Stimulated activated memory B cell treated with anti-CD40 and anti-IgM and Interleukin-4, amounts not matched to agents 10 μg/mL and 1 μg/mL and 100 μg/mL, for 72 hours (primary cell): ENCODE measurements around the gene NFATC1.

Experiments used
- ATAC-seq: fragments of 150-1000 bp; cut with Tn5 transposase; 2 replicates; pipeline ENCODE4 v1.10.0; 2021
- H3K27ac Mint-ChIP-seq: one replicate; pipeline ENCODE4 v1.8.0; 2022; ENCODE audit warnings: mild to moderate bottlenecking, mixed read lengths
- H3K27me3 Mint-ChIP-seq: one replicate; pipeline ENCODE4 v1.8.0; 2022; ENCODE audit warnings: mixed read lengths
- H3K36me3 Mint-ChIP-seq: one replicate; pipeline ENCODE4 v1.8.0; 2022; ENCODE audit warnings: mixed read lengths
- H3K4me1 Mint-ChIP-seq: one replicate; pipeline ENCODE4 v1.8.0; 2022; ENCODE audit warnings: mixed read lengths
- H3K4me3 Mint-ChIP-seq: one replicate; pipeline ENCODE4 v1.8.0; 2022; ENCODE audit warnings: mild to moderate bottlenecking, moderate library complexity, mixed read lengths
- H3K9me3 Mint-ChIP-seq: one replicate; pipeline ENCODE4 v1.8.0; 2022; ENCODE audit warnings: mixed read lengths

Gene NFATC1

DNA sequence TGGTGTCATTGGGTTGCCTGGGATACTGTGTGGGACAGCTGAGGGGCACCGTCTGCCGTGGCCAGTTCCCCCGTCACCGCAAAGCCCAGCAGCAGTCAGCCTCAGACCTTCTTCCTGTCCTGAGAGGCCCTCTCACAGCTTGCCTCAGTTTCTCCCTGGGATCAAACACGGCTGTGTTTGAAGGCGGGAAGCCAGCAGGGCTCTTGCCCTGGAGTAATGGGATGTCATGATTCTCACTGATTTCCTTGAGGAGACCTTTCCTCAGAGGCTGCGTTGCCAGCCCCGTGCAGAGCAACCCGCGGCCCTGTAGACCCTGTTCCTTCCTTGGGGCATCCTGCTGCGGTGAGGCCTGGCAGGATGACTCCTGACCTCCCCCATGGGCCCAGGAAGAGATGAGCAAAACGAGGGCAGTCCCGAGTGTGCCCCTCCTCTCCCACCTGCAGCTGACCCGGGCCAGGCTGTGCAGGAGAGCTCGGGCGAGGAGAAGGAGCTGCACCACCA is 13.9 kb upstream of the NFATC1 start:
- ATAC-seq: no peak
- no peaks in the 10 kb centered on the region for H3K27me3 Mint-ChIP-seq
- H3K4me3 Mint-ChIP-seq: no peak overlapping the region
- no peak overlapping the region for H3K27ac Mint-ChIP-seq
- peaks cover 29% of the 10 kb centered on the region for H3K4me1 Mint-ChIP-seq
- peaks cover 21% of the 10 kb centered on the region for H3K36me3 Mint-ChIP-seq
- H3K9me3 Mint-ChIP-seq: no peaks in the 10 kb centered on the region

DNA sequence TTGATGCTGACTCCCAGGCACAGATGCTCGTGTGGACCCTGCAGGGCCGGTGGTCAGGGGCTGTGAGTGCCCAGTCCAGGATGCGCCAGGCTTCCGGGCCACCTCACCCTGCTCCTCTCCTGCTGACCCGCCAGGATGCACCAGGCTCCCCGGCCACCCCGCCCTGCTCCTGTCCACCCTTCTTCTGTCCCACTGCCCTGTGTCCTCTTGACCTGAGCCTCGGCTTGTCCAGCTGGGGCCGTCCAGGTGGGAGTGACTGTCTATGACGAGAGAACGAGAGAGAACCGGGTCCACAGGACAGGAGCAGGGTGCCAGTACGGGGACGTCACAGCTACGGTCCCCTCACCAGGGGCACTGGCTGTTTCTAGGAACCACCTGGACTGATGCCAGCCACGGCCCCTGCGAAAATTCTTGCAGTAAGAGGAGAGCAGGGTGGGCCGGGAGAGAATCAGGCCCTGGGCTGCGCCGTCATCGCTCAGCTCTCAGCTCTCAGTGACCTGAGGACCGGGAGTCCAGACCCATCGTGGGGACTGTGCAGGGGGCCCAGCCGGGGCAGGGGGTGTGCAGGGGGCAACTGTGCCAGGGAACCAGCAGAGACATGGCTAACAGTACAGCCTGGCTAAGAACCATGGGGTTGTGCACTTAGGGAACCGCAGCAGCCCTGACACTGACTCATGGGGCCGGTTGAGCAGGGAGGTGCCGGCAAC is 12.9 kb upstream of the NFATC1 start:
- Mint-ChIP-seq H3K27ac (no peak overlapping the region), H3K4me1 (peaks cover 37% of the 10 kb centered on the region), H3K4me3 (no peak overlapping the region), H3K27me3 (no peaks in the 10 kb centered on the region), H3K36me3 (peaks cover 11% of the 10 kb centered on the region), H3K9me3 (no peaks in the 10 kb centered on the region)
- no peak for ATAC-seq

DNA sequence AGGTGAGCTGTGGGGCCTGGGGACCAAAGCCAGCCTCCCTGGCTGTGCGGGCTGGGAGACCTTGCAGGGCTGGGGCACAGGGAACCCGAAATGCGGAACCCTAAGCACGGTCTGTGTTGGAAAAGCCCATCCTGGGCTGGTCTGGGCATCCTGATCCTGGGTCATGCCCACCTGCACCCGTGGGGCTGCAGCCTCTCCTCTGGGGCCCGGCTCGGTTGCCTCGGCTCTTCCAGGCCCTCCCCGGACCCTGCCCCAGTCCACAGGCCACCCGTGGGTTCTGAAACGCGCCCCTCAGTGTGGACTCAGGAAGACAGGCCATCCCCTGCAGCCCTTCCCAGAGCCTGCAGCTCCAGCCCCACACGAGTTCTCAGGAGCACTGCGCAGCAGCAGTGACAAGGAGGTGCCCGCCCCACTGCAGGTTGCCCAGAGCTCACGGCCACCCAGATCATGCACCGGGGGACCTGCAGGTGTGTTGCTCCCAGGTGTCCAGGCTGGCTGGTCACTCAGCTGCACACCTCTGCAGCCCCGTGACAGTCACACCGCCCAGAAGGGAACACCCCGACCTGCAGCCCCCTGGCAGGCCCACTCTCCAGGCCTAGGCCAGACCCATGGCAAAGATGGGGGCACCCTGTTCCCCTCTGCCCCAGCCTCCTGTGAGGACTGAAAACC is 12.2 kb upstream of the NFATC1 start:
- Mint-ChIP-seq H3K27me3 (no peaks in the 10 kb centered on the region), H3K4me1 (peaks cover 38% of the 10 kb centered on the region), H3K9me3 (no peaks in the 10 kb centered on the region), H3K4me3 (no peak overlapping the region), H3K36me3 (peaks cover 6% of the 10 kb centered on the region), H3K27ac (peak overlapping the region; percentile 23)
- ATAC-seq: no peak

DNA sequence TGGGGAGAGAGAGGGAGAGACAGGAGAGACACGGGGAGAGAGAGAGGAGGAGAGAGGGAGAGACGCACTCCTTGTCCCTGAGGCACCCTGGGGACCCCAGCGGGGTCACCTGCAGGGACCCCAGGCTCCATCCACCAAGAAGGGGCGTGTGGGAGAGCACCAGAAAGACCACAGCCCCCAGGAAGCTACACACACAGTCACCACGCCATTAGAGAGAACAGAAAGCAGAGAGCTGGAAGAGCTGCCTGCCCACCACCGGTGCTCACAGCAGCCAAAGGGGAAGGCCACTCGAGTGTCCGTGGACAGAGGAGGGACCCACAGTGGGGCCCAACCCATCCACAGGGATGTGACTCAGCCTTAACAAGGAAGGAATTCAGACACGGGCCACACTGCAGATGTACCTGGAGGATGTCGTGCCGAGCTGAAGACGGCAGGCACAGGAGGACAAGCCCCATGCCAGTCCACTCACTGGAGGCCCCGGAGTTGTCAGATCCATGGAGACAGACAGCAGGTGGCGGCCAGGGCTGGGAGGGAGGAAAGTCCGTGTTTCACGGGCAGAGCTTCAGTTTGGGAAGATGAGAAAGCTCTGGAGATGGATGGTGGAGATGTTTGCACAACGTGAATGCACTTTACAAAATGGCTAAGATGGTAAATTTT is 11.5 kb upstream of the NFATC1 start:
- H3K9me3 Mint-ChIP-seq: no peaks in the 10 kb centered on the region
- H3K27me3 Mint-ChIP-seq: no peaks in the 10 kb centered on the region
- peaks cover 31% of the 10 kb centered on the region for H3K4me1 Mint-ChIP-seq
- ATAC-seq: no peak
- H3K36me3 Mint-ChIP-seq: no peaks in the 10 kb centered on the region
- no peak overlapping the region for H3K4me3 Mint-ChIP-seq
- peak overlapping the region; percentile 23 for H3K27ac Mint-ChIP-seq

DNA sequence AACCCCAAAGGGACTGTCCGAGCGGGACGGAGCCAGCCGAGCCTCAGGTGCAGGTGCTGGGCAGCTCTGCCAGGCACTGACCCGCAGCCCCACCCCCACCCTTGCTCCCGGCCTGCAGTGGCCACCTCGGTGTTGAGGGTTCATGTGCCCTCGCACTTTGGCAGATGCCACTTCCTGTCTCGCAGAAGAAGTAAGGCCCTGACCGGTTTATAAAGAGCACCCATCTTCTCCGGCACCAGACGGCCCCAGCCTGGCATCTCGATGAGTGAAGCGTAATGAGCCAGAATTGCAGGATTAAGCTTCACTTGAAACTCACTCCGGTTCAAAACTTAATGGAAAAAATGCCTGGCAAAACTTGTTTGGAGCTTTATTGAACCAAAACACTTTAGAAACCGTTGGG is 10.9 kb upstream of the NFATC1 start:
- Mint-ChIP-seq H3K27me3 (no peaks in the 10 kb centered on the region), H3K4me3 (no peak overlapping the region), H3K36me3 (no peaks in the 10 kb centered on the region), H3K9me3 (no peaks in the 10 kb centered on the region), H3K27ac (no peak overlapping the region), H3K4me1 (peaks cover 28% of the 10 kb centered on the region)
- ATAC-seq: no peak

DNA sequence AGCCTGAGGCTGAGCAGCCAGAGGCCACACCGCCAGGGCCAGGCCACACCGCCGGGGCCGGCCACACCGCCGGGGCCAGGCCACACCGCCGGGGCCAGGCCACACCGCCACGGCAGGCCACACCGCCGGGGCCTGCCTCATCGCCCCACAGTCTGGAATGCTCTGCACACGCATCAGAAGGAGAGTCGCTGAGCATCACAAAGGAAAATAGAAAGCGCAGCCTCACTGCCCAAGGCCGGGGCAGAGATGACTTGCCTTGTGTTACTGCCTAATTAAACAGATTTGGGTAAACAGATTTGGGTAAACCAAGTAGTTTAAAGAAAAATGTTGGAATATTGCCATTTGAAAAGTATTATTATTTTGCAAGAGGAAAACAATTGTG is 10.4 kb upstream of the NFATC1 start:
- no peak for ATAC-seq
- Mint-ChIP-seq H3K9me3 (no peaks in the 10 kb centered on the region), H3K4me1 (peaks cover 28% of the 10 kb centered on the region), H3K27ac (no peak overlapping the region), H3K4me3 (no peak overlapping the region), H3K27me3 (no peaks in the 10 kb centered on the region), H3K36me3 (no peaks in the 10 kb centered on the region)

DNA sequence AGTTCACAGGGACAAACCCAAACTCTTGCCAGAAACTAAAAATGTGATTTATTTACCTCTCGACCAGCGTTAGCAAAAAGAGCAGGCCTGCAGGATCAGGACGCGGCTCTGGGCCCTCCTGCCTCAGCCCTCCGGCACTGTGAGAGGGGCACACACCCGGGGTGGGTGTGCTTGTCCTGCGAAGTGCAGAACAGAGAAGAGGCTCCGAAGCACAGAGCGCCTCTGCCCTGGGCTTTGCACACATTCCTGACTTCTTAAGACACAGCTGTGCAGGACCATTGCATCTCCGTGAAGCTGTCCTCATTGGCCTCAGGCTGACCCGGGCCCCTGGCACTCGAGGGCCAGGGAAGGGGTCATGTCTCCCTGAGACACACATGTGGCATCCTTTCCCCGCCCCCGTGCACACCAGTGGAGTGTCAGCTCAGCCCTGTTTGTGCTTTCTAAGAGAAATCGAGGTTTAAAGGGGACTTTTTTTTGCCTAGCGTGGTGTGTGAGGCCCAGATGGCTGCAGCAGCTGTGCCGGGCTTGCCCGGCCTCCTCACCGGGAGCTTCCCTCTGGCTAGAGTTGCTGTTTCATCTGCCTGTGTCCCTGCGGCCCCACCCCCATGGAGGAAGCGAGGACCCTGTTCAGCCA is 9.9 kb upstream of the NFATC1 start:
- no peak overlapping the region for H3K4me3 Mint-ChIP-seq
- no peak overlapping the region for H3K27ac Mint-ChIP-seq
- H3K27me3 Mint-ChIP-seq: no peaks in the 10 kb centered on the region
- no peaks in the 10 kb centered on the region for H3K9me3 Mint-ChIP-seq
- H3K4me1 Mint-ChIP-seq: peaks cover 28% of the 10 kb centered on the region
- H3K36me3 Mint-ChIP-seq: no peaks in the 10 kb centered on the region
- ATAC-seq: no peak

DNA sequence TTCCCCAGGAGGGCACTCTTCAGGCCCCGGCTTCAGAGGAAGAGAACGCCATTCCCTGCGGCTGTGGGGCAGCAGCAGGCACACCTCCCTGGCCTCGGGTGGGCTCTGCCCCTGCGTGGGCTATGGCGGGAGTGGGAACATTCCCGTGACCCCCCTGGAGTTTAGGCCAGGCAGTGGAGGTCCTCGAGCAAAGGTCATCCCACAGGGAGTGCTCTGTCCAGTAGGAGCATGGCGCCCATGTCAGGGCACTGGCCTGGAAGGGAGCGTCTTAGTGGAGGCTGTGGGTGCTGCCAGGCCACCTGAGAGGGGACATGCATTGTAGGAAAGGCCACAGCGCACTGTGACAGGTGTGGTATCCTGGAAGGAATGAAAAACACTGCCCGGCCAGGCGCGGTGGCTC is 9.2 kb upstream of the NFATC1 start:
- H3K27me3 Mint-ChIP-seq: no peaks in the 10 kb centered on the region
- H3K9me3 Mint-ChIP-seq: no peaks in the 10 kb centered on the region
- H3K4me3 Mint-ChIP-seq: no peak overlapping the region
- H3K36me3 Mint-ChIP-seq: no peaks in the 10 kb centered on the region
- no peak overlapping the region for H3K27ac Mint-ChIP-seq
- ATAC-seq: no peak
- H3K4me1 Mint-ChIP-seq: peaks cover 28% of the 10 kb centered on the region

DNA sequence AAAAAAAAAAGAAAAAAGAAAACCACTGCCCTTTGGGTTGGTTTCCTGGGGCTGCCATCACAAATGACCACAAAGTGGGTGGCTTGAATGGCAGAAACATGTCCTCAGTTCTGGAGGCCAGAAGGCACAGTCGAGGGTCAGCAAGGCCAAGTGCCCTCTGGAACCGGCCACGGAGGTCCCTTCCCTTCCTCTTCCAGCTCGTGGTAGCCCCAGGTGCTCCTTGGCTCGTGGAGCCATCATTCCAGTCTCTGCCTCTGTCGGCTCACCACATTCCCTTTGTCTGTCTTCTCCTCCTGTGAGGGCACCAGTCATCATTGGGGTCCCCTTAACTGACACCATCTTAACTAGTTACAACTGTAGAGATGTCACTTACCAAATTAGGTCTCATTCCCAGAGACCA is 8.5 kb upstream of the NFATC1 start:
- Mint-ChIP-seq H3K27ac (peak overlapping the region; percentile 35), H3K36me3 (no peaks in the 10 kb centered on the region), H3K27me3 (no peaks in the 10 kb centered on the region), H3K4me1 (peaks cover 32% of the 10 kb centered on the region), H3K9me3 (no peaks in the 10 kb centered on the region), H3K4me3 (no peak overlapping the region)
- ATAC-seq: no peak

DNA sequence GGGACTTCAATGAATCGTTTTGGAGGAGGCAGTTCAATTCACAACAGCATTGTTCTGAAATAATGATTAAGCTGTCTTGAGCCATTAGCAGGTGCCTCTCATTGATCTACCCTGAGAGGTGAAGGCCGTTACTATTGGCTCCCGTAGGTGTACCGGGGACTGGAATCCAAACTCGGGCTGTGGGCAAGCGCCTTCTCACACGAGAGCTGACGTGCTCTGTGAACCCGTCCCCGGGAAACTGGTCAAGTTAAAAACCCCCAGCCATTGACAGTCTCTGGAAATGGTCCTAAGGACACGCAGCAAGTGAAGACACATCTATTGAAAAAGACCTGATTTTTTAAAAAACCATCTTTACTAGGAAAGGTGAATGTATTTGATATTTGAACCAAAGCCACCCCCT is 8.1 kb upstream of the NFATC1 start:
- Mint-ChIP-seq H3K27ac (peak overlapping the region; percentile 35), H3K36me3 (no peaks in the 10 kb centered on the region), H3K4me3 (no peak overlapping the region), H3K27me3 (no peaks in the 10 kb centered on the region), H3K9me3 (no peaks in the 10 kb centered on the region), H3K4me1 (peaks cover 35% of the 10 kb centered on the region)
- ATAC-seq: no peak

DNA sequence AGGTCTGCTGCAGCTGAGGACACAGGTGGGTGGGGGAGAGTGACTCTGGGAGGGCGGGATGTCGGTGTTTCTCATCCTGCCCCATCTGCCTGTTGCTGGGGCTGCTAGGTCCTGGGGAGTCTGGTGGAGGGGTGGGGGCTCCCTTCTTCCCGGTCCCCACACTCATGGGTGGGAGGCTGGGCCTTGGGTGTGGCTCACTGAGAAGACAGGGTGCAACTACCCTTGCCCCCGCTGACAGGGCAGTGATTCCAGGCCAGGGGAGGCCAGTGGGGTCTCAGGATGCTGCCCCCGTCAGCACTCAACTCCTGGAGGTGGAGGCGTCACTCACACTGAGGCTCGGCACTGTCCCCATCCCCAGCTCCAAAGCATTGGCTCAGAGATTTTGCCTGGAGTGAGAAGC is 7.7 kb upstream of the NFATC1 start:
- no peak for ATAC-seq
- Mint-ChIP-seq H3K4me1 (peaks cover 39% of the 10 kb centered on the region), H3K9me3 (no peaks in the 10 kb centered on the region), H3K36me3 (no peaks in the 10 kb centered on the region), H3K4me3 (no peak overlapping the region), H3K27ac (no peak overlapping the region), H3K27me3 (no peaks in the 10 kb centered on the region)

DNA sequence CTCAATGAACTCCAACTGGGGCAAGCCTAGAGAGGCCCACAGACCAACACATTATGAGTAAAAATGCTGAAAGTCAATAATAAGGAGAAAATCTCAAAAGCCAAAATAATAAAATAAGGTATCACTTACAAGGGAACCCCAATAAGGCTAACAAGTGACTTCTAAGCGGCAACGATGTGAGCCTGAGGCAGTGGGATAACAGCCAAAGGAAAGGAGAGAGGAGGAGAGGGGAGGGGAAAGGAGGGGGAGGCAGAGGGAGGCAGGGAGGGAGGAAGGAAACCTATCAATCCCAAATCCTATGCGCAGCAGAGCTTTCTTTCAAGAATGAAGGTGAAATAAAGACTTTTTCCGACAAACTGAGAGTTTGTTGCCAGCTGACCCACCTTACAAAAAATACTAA is 6.0 kb upstream of the NFATC1 start:
- Mint-ChIP-seq H3K9me3 (no peaks in the 10 kb centered on the region), H3K4me1 (peaks cover 37% of the 10 kb centered on the region), H3K27me3 (no peaks in the 10 kb centered on the region), H3K36me3 (no peaks in the 10 kb centered on the region), H3K27ac (no peak overlapping the region), H3K4me3 (no peak overlapping the region)
- ATAC-seq: no peak

DNA sequence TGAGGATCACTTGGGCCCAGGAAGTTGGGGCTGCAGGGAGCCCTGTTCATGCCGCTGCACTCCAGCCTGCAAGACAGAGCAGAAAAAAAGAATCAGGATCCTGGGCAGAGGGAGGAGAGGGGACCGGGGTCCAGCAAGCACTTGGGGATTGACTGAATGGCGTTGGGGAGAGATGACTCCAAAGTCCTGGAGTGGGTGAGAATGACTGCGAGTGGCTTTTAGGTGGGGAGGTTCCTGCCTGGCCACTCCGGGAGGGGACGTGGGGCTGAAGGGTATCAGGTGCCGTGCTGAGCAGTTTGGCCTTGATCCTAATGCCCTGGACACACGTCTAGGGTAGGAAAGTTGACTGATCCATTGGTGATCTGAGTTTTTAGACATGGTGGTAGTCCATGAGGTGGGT is 3.5 kb upstream of the NFATC1 start:
- Mint-ChIP-seq H3K27ac (no peak overlapping the region), H3K4me3 (no peak overlapping the region), H3K4me1 (peaks cover 26% of the 10 kb centered on the region), H3K9me3 (no peaks in the 10 kb centered on the region), H3K27me3 (no peaks in the 10 kb centered on the region), H3K36me3 (no peaks in the 10 kb centered on the region)
- no peak for ATAC-seq

DNA sequence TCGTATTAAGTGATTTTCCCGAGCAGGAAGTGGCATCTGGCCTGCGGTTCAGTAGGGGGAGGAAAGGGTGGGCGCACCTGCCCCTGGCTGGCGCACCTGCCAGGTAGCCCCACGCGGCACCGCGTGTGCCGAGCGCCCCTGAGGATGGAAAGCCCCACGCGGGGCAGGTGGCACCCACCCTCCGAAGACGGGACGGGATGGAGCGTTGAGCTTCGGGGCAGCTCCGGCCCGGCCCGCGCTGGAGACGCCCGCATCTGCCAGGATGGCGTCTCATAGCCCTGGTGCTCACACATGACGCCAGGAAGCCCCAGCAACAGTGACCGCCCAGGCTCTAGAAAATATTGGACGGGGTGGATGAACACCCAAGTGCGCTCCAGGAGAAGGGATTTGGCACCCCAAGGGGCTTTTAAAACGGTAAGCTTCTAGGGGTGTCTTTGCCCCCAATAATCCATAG is 2.5 kb upstream of the NFATC1 start:
- Mint-ChIP-seq H3K27me3 (no peaks in the 10 kb centered on the region), H3K27ac (peak overlapping the region; percentile 92), H3K9me3 (no peaks in the 10 kb centered on the region), H3K4me1 (peaks cover 27% of the 10 kb centered on the region), H3K4me3 (peak overlapping the region; percentile 87), H3K36me3 (peaks cover 1% of the 10 kb centered on the region)
- no peak for ATAC-seq
